H54 (cell line): ENCODE results near the gene JADE3.

Source experiments
- DNase-seq: peaks from one replicate; pipeline ENCODE4 v3.0.0; 2011; ENCODE audit warnings: low spot score, mixed read lengths; ENCODE audit not compliant: insufficient read length
- FAIRE-seq: peaks from 3 replicates; lab custom pipeline; 2011; peaks lifted over from hg19 to GRCh38; lab: Jason Lieb, UNC
- POLR2A ChIP-seq: IDR thresholded peaks from 2 replicates; pipeline ENCODE4 v1.6.1; 2011; ENCODE audit warnings: low read depth, mild to moderate bottlenecking, low read length

The JADE3 gene

DNA sequence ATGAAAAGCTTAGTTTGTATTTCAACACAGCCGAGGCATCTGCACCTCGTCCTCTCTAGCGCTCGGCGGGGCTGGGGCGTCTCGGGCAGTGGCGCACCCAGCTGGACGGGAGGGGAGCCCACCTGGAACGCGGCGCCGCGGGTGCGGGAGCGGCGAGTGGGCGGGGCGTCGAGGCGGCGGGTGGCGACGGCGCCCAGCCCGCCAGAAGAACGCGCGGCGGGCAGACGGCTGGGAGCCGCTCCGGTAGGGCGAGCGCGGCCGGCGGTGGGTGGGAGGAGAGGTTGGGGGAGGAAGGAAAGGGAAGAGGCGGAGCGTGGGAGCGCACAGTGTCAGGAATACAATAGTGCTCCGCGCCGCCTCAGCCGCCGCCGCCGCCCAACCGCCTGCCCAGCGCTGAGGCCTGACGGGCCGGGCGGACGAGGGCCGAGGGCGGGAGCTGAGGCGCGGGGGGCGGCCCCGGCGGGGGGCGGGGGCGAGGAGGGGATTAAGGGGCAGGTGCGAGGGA is at the start of gene JADE3:
Gene JADE3 (plus strand): TSS at position 324 of the 505 bp plus-strand sequence. CDS start 72,474 bp downstream, outside the sequence.
- TF ChIP-seq POLR2A = peak; percentile 16; the same call in 1 of the 2 replicates
- DNase-seq (peak; percentile 26), FAIRE-seq (no peak)

DNA sequence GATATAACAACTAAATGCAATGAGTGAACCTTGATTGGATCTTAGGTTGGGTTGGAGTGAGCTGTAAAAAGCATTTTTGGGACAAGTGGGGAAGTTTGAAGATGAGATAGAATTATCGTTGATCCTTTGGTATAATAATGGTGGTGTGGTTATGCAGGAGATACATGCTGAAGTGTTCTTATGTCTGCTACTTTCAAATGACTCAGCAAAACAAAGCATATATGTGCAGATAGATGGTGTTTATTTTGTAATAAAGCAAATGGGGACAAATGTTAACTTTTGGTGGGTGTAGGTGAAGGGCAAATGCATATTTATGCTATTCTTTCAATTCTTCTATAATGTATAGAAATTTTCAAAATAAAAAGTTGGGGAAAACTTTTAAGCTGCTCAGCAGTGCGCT is 49.1 kb upstream of the JADE3 start:
- FAIRE-seq = no peak
- DNase-seq = no peak
- TF ChIP-seq POLR2A = no peak

DNA sequence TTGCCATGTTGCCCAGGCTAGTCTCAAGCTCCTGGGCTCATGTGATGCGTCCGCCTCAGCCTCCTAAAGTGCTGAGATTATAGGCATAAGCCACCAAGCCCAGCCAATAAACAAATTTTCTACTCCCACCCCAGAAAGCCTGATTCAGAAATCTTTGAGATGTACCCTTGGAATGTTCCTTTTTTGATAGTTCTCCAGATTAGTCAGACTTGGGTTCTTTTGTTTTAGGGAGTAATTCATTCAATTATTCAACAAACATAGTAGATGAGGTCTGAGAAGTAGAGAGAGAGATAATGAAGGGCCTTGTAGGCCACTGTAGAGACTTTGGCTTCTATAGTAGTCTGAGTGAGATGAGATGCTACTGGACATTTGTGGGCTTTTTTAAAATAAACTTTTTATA is 47.6 kb upstream of the JADE3 start:
- TF ChIP-seq POLR2A = no peak
- FAIRE-seq (no peak), DNase-seq (no peak)

DNA sequence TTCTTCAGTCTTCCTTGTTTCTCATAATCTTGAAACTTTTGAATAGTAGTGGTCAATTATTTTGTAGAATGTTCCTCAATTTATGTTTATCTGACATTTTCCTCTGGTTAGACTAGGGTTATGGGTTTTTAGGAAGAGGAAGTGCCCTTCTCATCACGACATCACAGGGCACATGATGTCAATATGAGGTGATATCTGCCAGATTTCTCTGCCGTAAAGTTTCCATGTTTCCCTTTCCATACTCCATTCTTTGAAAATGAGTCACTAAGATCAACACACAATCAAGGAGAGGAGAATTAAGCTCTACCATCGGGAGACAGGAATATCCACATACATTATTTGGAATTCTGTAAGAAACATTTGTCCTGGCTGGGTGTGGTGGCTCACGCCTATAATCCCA is 46.9 kb upstream of the JADE3 start:
- TF ChIP-seq POLR2A = no peak
- DNase-seq (peak; percentile 0), FAIRE-seq (no peak)

DNA sequence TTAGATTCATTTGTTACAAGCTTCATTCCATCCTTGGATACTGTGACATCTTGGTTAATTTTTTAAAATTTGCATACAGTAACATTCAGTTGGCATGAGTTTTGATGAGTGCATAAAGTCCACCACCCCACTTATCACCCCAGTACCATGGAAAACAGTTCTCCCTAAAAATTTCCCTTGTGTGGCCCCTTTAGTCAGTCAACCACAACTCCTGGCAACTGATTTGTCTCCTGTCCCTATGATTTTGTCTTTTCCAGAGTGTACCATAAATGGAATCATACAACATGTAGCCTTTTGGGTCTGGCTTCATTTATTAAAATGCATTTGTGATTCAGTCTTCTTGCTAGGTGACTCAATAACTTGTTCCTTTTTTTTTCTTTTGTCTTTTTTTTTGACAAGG is 45.5 kb upstream of the JADE3 start:
- TF ChIP-seq POLR2A = no peak
- no peak for DNase-seq
- no peak for FAIRE-seq

DNA sequence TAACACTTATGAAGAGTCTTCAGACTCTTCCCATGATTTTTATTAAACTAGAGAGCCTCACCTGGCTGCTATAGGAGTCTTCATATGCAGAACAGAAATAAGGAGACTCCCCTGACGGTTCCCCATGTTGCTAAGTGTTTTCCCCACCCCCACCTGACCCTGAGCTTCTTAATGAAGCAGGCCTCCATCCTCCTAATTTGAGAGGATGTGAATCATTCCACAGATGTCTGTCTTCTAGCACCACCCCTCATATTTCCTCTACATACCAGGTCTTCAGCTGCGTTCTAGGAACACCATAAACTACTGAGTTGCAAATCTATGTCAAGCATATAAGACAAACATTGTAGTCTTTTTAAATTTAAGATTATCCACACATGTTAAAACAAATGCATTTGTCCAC is 38.5 kb upstream of the JADE3 start:
- FAIRE-seq (no peak), DNase-seq (no peak)
- TF ChIP-seq POLR2A = no peak

DNA sequence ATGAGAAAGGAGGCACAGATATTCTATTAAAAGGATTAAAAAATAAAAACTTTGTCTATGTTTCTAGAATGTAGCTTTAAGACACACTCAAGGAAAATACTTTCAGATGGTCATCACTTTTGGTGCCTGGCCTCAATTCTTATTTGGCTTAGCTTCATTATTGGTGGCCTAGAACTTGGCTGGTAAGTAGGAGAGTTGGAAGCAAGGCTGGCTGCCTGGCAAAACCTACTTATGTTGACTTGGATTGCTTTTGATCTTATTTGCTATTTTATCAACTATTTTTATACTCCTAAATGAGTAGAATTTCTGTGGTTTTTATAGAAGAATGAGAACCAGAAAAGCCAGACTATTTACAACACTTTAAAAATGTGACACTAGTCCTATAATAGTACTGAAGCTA is 35.3 kb upstream of the JADE3 start:
- DNase-seq (no peak), FAIRE-seq (no peak)
- TF ChIP-seq POLR2A = no peak

DNA sequence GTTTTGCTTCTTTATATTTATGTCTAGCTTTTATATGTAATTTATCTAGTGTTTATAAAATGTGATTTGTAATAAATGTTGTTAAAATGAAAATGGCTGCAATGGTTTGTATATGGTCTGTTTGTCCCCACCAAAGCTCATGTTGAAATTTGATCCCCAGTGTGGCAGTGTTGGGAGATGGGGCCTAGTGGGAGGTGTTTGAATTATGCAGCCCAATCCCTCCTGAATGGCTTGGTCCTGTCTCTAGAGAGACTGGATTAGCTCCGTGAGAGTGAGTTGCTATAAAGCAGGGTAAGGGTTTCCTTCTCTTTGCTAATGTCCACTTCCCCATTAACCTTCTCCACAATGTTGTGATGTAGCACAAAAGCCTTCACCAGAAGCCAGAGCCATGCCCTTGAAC is 30.0 kb upstream of the JADE3 start:
- DNase-seq (no peak), FAIRE-seq (no peak)
- TF ChIP-seq POLR2A = no peak

DNA sequence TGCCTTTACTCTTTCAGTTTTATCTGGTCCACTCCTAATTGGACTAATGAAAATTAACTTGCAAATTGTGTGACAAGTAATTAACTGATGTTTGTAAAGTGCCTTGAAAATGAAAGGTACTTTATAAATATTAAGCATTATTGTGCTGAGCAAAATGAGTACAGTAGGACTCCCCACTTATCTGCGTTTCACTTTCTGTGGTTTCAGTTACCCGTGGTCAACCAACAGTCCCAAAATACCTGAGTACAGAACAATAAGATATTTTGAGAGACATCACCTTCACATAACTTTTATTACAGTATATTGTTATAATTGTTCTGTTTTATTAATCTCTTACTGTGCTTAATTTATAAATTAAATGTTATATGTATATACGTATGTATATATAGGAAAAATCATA is 27.4 kb upstream of the JADE3 start:
- DNase-seq (no peak), FAIRE-seq (no peak)
- no peak for TF ChIP-seq POLR2A

DNA sequence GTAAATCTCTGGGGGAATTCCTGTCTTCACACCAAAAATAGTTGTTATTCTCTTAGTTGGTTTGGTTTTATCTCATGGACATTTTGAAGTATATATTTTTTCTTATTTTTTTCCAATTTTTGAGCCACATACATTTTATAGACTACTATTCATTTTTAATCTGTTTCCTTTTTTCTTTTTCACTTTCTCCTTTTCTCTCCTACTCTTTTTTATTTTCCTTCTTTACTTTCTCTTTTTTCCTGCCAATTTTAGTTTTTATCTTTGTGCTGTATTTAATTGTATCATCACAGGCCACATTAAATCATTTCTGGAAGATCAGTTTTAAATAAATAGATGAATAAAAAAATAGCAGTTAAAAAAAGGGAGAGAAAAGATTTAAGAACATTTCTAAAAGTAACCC is 14.0 kb upstream of the JADE3 start:
- no peak for TF ChIP-seq POLR2A
- FAIRE-seq (no peak), DNase-seq (no peak)

DNA sequence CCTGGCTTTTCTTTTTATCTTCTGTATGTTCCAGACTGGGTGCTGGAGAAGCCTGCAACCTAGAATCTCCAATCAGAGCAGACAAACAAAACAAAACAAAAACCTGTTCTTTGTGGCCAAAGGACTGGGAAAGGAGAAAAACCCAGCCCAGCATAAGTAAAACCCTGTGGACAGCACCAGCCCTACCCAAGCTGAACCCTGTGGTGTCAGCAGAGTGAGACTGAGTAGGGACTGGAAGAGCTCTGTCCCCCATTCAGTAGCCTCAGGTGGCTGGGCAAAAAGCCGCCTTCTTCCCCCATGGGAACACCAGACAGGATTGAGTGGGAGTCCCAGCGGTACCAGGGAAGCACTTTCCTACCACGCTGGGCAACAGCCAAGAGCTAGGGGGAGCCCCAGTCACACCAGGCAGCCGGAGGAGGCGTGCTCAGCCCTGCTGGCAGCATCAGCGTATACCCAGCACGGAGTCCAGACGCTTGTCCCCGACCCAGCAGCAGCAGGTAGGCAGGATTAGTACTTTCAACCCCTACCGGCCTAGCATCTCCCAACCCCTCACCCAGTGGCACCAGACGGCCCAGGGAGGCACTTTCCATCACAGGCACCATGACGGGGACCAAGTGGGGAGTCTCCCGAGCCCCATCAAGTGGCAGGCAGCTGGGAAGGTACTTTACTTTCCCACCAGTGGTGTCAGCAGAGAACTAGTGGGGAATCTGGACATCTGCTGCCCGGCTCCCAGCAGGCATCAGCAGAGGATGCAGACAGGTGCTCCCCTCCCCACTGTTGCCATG is 8.6 kb upstream of the JADE3 start:
- no peak for TF ChIP-seq POLR2A
- DNase-seq (peak; percentile 33), FAIRE-seq (no peak)

DNA sequence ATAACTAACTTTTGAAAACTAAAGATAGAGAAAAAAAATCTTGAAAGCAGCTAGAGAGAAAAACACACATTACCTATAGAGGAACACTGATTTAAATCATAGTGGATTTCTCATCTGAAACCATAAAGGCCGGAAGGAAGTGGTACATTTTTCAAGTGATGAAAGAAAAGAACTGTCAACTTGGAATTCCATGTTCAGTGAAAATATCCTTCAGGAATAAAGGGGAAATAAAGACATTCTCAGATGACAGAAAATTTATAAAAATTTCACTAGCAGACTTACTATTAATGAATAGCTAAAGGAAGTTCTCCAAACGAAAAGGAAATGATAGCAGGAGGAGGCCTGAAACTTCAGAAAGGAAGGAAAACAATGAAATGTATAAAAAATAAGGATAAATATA is 7.6 kb upstream of the JADE3 start:
- FAIRE-seq = no peak

DNA sequence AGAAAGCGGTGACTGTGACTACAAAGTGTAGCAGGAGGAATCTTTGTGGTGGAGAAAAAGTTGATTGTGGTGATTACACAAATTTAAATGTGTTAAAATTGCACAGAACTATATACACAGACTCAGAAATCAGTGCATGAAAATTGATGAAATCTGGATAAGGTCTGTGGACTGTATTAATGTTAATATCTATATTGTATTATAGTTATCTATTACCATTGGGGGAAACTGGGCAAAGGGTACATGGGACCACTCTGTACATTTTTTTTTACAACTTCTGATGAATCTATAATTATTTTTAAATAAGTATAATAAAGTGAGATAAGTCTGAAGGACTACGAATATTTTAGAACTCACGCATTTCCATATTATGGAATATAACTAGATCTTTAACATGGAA is 1.8 kb upstream of the JADE3 start:
- no peak for TF ChIP-seq POLR2A
- DNase-seq (no peak), FAIRE-seq (no peak)

More for the DNA sequence above, 7.6 kb upstream of the JADE3 start:
- no peak for DNase-seq
- no peak for TF ChIP-seq POLR2A

DNA sequence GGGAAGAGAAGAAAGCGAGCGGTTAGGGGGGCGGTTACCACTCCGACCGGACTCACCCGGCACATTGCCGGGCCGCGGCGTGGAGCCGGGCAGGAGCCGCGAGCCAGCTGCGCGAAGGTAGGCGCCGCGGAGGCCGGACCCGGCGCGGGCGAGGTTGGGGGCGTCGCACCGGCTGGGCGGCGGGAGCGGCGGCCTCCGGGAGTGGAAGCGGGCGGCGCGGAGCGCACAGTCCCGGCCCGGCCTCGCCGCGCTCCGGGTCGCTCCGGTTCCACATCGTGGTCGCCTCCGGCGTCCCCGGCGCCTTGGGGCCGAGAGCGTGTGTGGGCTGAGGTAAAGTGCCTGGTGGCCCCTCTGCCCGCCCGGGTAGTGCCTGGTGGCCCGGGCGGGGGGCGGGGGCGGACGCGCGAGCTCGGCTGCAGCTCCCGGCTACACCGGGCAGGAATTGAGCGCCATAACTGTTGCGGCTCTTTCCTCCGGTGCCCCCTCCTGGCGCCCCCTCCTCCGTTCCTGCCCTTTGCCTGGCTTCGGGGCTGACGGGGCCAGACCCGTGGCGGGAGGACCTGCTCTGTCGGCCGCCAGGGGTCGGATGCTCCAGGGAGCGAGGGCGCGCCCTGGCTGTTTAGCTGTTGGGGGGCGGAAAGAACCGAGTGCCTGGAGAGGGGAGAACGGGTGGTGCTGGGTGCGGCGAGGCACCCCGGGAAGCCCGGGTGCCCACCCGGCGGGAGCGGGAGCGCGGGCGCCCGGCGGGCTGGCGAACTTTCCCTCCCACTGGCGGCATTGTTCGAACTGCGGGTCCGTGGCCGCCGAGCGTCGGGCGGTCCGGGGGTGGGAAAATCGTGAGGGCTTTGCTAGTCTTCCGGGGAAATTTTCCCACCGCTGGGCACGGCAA is 626 bp downstream of the JADE3 start:
- FAIRE-seq (no peak), DNase-seq (peak; percentile 6)
- no peak for TF ChIP-seq POLR2A
